HEK293 (cell line): ENCODE results near the gene UNC13A.
A peak's percentile ranks its signal among the peaks of the same experiment; 100 is the strongest.

Experiments used
- EGR2 ChIP-seq: fragments of 450-650 bp; formaldehyde crosslinking; IDR thresholded peaks from 2 replicates; pipeline ENCODE4 v1.5.1; 2016; ENCODE audit warnings: low read depth, missing biosample characterization, missing genetic modification characterization
- HOXC10 ChIP-seq: sonication (generic); formaldehyde crosslinking; IDR thresholded peaks from 2 replicates; pipeline ENCODE4 v1.8.1; 2023; ENCODE audit warnings: mild to moderate bottlenecking, missing genetic modification reagents
- KLF16 ChIP-seq: fragments of 450-650 bp; formaldehyde crosslinking; IDR thresholded peaks from 2 replicates; pipeline ENCODE4 v1.5.1; 2017; ENCODE audit warnings: missing biosample characterization, missing genetic modification characterization
- SP3 ChIP-seq: fragments of 450-650 bp; formaldehyde crosslinking; IDR thresholded peaks from 2 replicates; pipeline ENCODE4 v1.5.1; 2016; ENCODE audit warnings: missing biosample characterization, missing genetic modification characterization
- SP7 ChIP-seq: fragments of 450-650 bp; formaldehyde crosslinking; IDR thresholded peaks from 2 replicates; pipeline ENCODE4 v1.5.1; 2016; ENCODE audit warnings: missing biosample characterization, missing genetic modification characterization
- WT1 ChIP-seq: fragments of 450-650 bp; formaldehyde crosslinking; IDR thresholded peaks from 2 replicates; pipeline ENCODE4 v1.5.1; 2016; ENCODE audit warnings: missing biosample characterization, missing genetic modification characterization
- ZFHX2 ChIP-seq: fragments of 450-650 bp; formaldehyde crosslinking; conservative IDR thresholded peaks from 2 replicates; pipeline ENCODE4 v1.5.1; 2016; ENCODE audit warnings: missing biosample characterization, missing genetic modification characterization
- ZNF138 ChIP-seq: fragments of 450-650 bp; formaldehyde crosslinking; IDR thresholded peaks from 2 replicates; pipeline ENCODE4 v1.5.1; 2016; ENCODE audit warnings: missing biosample characterization, missing genetic modification characterization, borderline replicate concordance
- ZNF174 ChIP-seq: fragments of 450-650 bp; formaldehyde crosslinking; IDR thresholded peaks from 2 replicates; pipeline ENCODE4 v1.5.0; 2017; ENCODE audit warnings: missing biosample characterization, mild to moderate bottlenecking, missing genetic modification characterization
- ZNF19 ChIP-seq: fragments of 450-650 bp; formaldehyde crosslinking; IDR thresholded peaks from 2 replicates; pipeline ENCODE4; 2016; ENCODE audit warnings: missing biosample characterization, missing genetic modification characterization, low read depth
- ZNF202 ChIP-seq: fragments of 450-650 bp; formaldehyde crosslinking; IDR thresholded peaks from 2 replicates; pipeline ENCODE4 v1.5.1; 2016; ENCODE audit warnings: missing biosample characterization, missing genetic modification characterization, borderline replicate concordance
- ZNF221 ChIP-seq: fragments of 450-650 bp; formaldehyde crosslinking; IDR thresholded peaks from 2 replicates; pipeline ENCODE4 v1.5.1; 2017; ENCODE audit warnings: missing biosample characterization, missing genetic modification characterization, borderline replicate concordance
- ZNF223 ChIP-seq: fragments of 450-650 bp; formaldehyde crosslinking; IDR thresholded peaks from 2 replicates; pipeline ENCODE4 v1.5.1; 2016; ENCODE audit warnings: missing biosample characterization, missing genetic modification characterization
- ZNF311 ChIP-seq: fragments of 450-650 bp; formaldehyde crosslinking; IDR thresholded peaks from 2 replicates; pipeline ENCODE4 v1.5.1; 2017; ENCODE audit warnings: missing biosample characterization, missing genetic modification characterization, borderline replicate concordance
- ZNF426 ChIP-seq: fragments of 450-650 bp; formaldehyde crosslinking; IDR thresholded peaks from 2 replicates; pipeline ENCODE4 v1.5.1; 2017; ENCODE audit warnings: missing biosample characterization, missing genetic modification characterization, mild to moderate bottlenecking, inconsistent platforms, moderate library complexity
- ZNF510 ChIP-seq: fragments of 450-650 bp; formaldehyde crosslinking; IDR thresholded peaks from 2 replicates; pipeline ENCODE4 v1.5.1; 2018; ENCODE audit warnings: mild to moderate bottlenecking, missing genetic modification characterization, missing biosample characterization; ENCODE audit not compliant: insufficient replicate concordance
- ZNF514 ChIP-seq: fragments of 450-650 bp; formaldehyde crosslinking; IDR thresholded peaks from 2 replicates; pipeline ENCODE4 v1.5.1; 2016; ENCODE audit warnings: missing biosample characterization, missing genetic modification characterization
- ZNF558 ChIP-seq: fragments of 450-650 bp; formaldehyde crosslinking; IDR thresholded peaks from 2 replicates; pipeline ENCODE4 v1.5.1; 2016; ENCODE audit warnings: missing biosample characterization, missing genetic modification characterization
- ZNF596 ChIP-seq: fragments of 450-650 bp; IDR thresholded peaks from 2 replicates; pipeline ENCODE4 v1.5.0; 2018; ENCODE audit warnings: missing biosample characterization, mild to moderate bottlenecking, missing genetic modification characterization, moderate library complexity
- ZNF626 ChIP-seq: fragments of 450-650 bp; sonication (Bioruptor Pico); formaldehyde crosslinking; IDR thresholded peaks from 2 replicates; pipeline ENCODE4 v1.5.1; 2018; ENCODE audit warnings: missing biosample characterization, missing genetic modification characterization, inconsistent platforms
- ZNF654 ChIP-seq: fragments of 450-650 bp; formaldehyde crosslinking; IDR thresholded peaks from 2 replicates; pipeline ENCODE4 v1.5.1; 2016; ENCODE audit warnings: low read depth, missing biosample characterization, missing genetic modification characterization
- ZNF664 ChIP-seq: fragments of 450-650 bp; formaldehyde crosslinking; IDR thresholded peaks from 2 replicates; pipeline ENCODE4 v1.5.1; 2016; ENCODE audit warnings: missing biosample characterization, missing genetic modification characterization
- ZNF830 ChIP-seq: fragments of 450-650 bp; IDR thresholded peaks from 2 replicates; pipeline ENCODE4 v1.5.0; 2018; ENCODE audit warnings: missing biosample characterization, missing genetic modification characterization, low read depth, mild to moderate bottlenecking, moderate library complexity
- ZSCAN23 ChIP-seq: fragments of 450-650 bp; formaldehyde crosslinking; IDR thresholded peaks from 2 replicates; pipeline ENCODE4 v1.5.1; 2016; ENCODE audit warnings: missing biosample characterization, missing genetic modification characterization
- TF ChIP-seq, protein P1 (sequence below): fragments of 450-650 bp; formaldehyde crosslinking; IDR thresholded peaks from 2 replicates; pipeline ENCODE4 v1.5.1; 2016; ENCODE audit warnings: missing biosample characterization, missing genetic modification characterization
- TF ChIP-seq, protein P2 (sequence below): fragments of 450-650 bp; IDR thresholded peaks from 2 replicates; pipeline ENCODE4 v1.5.1; 2018; ENCODE audit warnings: missing biosample characterization, missing genetic modification characterization
- TF ChIP-seq, protein P3 (sequence below): fragments of 450-650 bp; formaldehyde crosslinking; IDR thresholded peaks from 2 replicates; pipeline ENCODE4 v1.5.1; 2016; ENCODE audit warnings: missing biosample characterization, missing genetic modification characterization, low read depth
- TF ChIP-seq, protein P4 (sequence below): fragments of 450-650 bp; formaldehyde crosslinking; IDR thresholded peaks from 2 replicates; pipeline ENCODE4 v1.5.1; 2016; ENCODE audit warnings: missing biosample characterization, missing genetic modification characterization
- TF ChIP-seq, protein P5 (sequence below): fragments of 450-650 bp; formaldehyde crosslinking; IDR thresholded peaks from 2 replicates; pipeline ENCODE4 v1.5.1; 2016; ENCODE audit warnings: missing biosample characterization, missing genetic modification characterization

UNC13A gene

DNA sequence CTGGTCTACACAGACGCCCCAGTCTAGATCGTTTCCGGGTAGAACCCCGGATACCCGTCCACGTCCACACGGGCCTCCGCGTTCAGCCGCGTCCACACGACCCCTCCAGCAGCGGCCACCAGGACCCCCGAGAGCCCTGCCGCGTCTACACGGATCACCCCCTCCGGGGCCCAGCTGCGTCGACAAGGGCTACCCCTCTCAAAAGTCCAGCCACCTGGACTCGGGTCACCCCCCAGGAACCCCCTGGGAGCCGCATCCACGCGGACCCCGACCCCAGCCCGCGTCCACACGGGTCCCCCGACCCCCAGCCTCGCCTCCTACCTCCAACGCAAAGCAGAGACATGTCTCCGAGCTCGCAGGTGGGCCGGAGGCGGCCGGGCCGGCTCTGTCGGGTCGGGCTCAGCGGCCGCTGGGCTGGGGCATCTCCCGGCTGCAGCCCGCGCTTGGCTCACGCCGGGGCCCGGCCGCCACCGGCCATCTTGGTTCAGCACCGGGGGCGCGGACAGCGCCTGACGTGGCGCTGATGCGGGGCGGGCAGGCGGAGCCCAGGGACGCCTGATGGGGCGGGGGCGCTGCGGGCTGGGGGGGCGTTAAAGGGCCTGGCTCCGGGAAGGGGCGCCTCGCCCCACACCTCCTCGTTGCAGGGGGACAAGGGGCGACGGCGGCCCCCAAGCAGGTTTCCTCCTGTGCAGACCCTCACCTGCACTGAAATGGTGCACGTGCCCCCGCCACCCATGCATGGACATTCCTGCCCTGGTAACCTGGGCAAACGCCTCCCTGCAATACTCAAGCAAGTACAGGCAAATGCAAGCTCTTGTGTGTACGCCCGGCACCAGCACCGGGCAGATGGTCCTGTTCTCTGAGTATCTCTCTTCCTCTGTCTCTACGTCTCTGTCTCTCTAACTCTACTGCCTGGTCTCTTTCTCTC lies at the start of gene UNC13A (continued):
- TF ChIP-seq ZNF426 (no peak), ZNF221 (tag by site-specific recombination) (no peak), ZSCAN23 (tag by site-specific recombination) (no peak), ZNF626 (tag by site-specific recombination) (no peak), ZNF138 (tag by site-specific recombination) (no peak), ZNF174 (tag by site-specific recombination) (no peak), EGR2 (0 out of 2 replicates have a peak, but pooled peaks have one; percentile 11), KLF16 (tag by site-specific recombination) (no peak), ZNF558 (tag by site-specific recombination) (no peak), ZNF202 (tag by site-specific recombination) (no peak), ZNF510 (tag by site-specific recombination) (no peak), ZNF664 (no peak), ZNF654 (tag by site-specific recombination) (no peak), WT1 (tag by site-specific recombination) (no peak), ZNF19 (no peak), SP3 (tag by site-specific recombination) (peak; percentile 18; the same call in 1 of the 2 replicates), ZNF596 (tag by site-specific recombination) (no peak), ZNF311 (tag by site-specific recombination) (no peak), ZFHX2 (tag by site-specific recombination) (no peak), HOXC10 (CRISPR knock-in tag) (no peak), ZNF223 (no peak), SP7 (tag by site-specific recombination) (no peak), ZNF830 (tag by site-specific recombination) (no peak), ZNF514 (tag by site-specific recombination) (no peak)
- TF ChIP-seq, protein P1, sequence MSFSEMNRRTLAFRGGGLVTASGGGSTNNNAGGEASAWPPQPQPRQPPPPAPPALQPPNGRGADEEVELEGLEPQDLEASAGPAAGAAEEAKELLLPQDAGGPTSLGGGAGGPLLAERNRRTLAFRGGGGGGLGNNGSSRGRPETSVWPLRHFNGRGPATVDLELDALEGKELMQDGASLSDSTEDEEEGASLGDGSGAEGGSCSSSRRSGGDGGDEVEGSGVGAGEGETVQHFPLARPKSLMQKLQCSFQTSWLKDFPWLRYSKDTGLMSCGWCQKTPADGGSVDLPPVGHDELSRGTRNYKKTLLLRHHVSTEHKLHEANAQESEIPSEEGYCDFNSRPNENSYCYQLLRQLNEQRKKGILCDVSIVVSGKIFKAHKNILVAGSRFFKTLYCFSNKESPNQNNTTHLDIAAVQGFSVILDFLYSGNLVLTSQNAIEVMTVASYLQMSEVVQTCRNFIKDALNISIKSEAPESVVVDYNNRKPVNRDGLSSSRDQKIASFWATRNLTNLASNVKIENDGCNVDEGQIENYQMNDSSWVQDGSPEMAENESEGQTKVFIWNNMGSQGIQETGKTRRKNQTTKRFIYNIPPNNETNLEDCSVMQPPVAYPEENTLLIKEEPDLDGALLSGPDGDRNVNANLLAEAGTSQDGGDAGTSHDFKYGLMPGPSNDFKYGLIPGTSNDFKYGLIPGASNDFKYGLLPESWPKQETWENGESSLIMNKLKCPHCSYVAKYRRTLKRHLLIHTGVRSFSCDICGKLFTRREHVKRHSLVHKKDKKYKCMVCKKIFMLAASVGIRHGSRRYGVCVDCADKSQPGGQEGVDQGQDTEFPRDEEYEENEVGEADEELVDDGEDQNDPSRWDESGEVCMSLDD (tag by site-specific recombination): 0 out of 2 replicates have a peak, but pooled peaks have one; percentile 36
- TF ChIP-seq, protein P2, sequence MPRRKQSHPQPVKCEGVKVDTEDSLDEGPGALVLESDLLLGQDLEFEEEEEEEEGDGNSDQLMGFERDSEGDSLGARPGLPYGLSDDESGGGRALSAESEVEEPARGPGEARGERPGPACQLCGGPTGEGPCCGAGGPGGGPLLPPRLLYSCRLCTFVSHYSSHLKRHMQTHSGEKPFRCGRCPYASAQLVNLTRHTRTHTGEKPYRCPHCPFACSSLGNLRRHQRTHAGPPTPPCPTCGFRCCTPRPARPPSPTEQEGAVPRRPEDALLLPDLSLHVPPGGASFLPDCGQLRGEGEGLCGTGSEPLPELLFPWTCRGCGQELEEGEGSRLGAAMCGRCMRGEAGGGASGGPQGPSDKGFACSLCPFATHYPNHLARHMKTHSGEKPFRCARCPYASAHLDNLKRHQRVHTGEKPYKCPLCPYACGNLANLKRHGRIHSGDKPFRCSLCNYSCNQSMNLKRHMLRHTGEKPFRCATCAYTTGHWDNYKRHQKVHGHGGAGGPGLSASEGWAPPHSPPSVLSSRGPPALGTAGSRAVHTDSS: no peak
- TF ChIP-seq, protein P3, sequence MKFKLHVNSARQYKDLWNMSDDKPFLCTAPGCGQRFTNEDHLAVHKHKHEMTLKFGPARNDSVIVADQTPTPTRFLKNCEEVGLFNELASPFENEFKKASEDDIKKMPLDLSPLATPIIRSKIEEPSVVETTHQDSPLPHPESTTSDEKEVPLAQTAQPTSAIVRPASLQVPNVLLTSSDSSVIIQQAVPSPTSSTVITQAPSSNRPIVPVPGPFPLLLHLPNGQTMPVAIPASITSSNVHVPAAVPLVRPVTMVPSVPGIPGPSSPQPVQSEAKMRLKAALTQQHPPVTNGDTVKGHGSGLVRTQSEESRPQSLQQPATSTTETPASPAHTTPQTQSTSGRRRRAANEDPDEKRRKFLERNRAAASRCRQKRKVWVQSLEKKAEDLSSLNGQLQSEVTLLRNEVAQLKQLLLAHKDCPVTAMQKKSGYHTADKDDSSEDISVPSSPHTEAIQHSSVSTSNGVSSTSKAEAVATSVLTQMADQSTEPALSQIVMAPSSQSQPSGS (tag by site-specific recombination): no peak
- TF ChIP-seq, protein P4, sequence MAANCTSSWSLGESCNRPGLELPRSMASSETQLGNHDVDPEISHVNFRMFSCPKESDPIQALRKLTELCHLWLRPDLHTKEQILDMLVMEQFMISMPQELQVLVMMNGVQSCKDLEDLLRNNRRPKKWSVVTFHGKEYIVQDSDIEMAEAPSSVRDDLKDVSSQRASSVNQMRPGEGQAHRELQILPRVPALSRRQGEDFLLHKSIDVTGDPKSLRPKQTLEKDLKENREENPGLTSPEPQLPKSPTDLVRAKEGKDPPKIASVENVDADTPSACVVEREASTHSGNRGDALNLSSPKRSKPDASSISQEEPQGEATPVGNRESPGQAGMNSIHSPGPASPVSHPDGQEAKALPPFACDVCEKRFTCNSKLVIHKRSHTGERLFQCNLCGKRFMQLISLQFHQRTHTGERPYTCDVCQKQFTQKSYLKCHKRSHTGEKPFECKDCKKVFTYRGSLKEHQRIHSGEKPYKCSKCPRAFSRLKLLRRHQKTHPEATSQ (tag by site-specific recombination): no peak
- TF ChIP-seq, protein P5, sequence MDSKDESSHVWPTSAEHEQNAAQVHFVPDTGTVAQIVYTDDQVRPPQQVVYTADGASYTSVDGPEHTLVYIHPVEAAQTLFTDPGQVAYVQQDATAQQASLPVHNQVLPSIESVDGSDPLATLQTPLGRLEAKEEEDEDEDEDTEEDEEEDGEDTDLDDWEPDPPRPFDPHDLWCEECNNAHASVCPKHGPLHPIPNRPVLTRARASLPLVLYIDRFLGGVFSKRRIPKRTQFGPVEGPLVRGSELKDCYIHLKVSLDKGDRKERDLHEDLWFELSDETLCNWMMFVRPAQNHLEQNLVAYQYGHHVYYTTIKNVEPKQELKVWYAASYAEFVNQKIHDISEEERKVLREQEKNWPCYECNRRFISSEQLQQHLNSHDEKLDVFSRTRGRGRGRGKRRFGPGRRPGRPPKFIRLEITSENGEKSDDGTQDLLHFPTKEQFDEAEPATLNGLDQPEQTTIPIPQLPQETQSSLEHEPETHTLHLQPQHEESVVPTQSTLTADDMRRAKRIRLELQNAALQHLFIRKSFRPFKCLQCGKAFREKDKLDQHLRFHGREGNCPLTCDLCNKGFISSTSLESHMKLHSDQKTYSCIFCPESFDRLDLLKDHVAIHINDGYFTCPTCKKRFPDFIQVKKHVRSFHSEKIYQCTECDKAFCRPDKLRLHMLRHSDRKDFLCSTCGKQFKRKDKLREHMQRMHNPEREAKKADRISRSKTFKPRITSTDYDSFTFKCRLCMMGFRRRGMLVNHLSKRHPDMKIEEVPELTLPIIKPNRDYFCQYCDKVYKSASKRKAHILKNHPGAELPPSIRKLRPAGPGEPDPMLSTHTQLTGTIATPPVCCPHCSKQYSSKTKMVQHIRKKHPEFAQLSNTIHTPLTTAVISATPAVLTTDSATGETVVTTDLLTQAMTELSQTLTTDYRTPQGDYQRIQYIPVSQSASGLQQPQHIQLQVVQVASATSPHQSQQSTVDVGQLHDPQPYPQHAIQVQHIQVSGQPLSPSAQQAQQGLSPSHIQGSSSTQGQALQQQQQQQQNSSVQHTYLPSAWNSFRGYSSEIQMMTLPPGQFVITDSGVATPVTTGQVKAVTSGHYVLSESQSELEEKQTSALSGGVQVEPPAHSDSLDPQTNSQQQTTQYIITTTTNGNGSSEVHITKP: no peak
